BLaER1 treated with 17β-estradiol and CSF1 and Interleukin-3, amounts not matched to agents 10 nM and 100 nM (cell line): ENCODE results near the gene NKX1-1.

Source experiments
- H3K27ac ChIP-seq, 11 experiments: shearing (Covaris generic); formaldehyde crosslinking; 2 replicates each; pipeline ENCODE4 v1.8.1; 2022
- H3K27me3 ChIP-seq, 11 experiments: shearing (Covaris generic); formaldehyde crosslinking; 2 replicates each; pipeline ENCODE4 v1.8.1; 2022
- H3K36me3 ChIP-seq, 11 experiments: shearing (Covaris generic); formaldehyde crosslinking; 2 replicates each; pipeline ENCODE4 v1.8.1; 2022
- H3K4me1 ChIP-seq, 10 experiments: shearing (Covaris generic); formaldehyde crosslinking; 2 replicates each; pipeline ENCODE4 v1.8.1; 2022
- H3K4me2 ChIP-seq, 11 experiments: shearing (Covaris generic); formaldehyde crosslinking; 2 replicates each; pipeline ENCODE4 v1.8.1; 2022
- H3K4me3 ChIP-seq, 10 experiments: shearing (Covaris generic); formaldehyde crosslinking; 2 replicates each; pipeline ENCODE4 v1.8.1; 2022
- H3K9ac ChIP-seq, 11 experiments: shearing (Covaris generic); formaldehyde crosslinking; 2 replicates each; pipeline ENCODE4 v1.8.1; 2022
- H3K9me3 ChIP-seq, 11 experiments: shearing (Covaris generic); formaldehyde crosslinking; replicated peaks in 1 of 11; 2 replicates each; pipeline ENCODE4 v1.8.1; 2022
- H4K20me1 ChIP-seq, 11 experiments: shearing (Covaris generic); formaldehyde crosslinking; 2 replicates each; pipeline ENCODE4 v1.8.1; 2022
- Cebpa-rat ChIP-seq, 11 experiments: shearing (Covaris generic); IDR thresholded peaks; 2 replicates each; pipeline ENCODE4 v1.8.1; 2022

NKX1-1 gene

GRCh38 chr4:1362521-1362920 lies 43.7 kb downstream of the NKX1-1 start:
- H3K4me1 ChIP-seq: peaks cover 0 to 64% (median 58%) of the 10 kb centered on the region in 10 experiments; a peak in 18 of 20 replicates
- peaks cover 0 to 4% (median 0%) of the 10 kb centered on the region in 11 experiments; a peak in 1 of 22 replicates for H3K27me3 ChIP-seq
- H3K4me3 ChIP-seq: no peak overlapping the region
- no peak overlapping the region for H3K4me2 ChIP-seq
- no peak overlapping the region for H3K9ac ChIP-seq
- no peaks in the 10 kb centered on the region for H3K9me3 ChIP-seq
- H4K20me1 ChIP-seq: peaks cover 0 to 60% (median 9%) of the 10 kb centered on the region in 11 experiments; a peak in 10 of 22 replicates
- no peak for TF ChIP-seq Cebpa-rat (IDR thresholded peaks at IDR 0.05)
- H3K27ac ChIP-seq: no peak overlapping the region
- H3K36me3 ChIP-seq: peaks cover 0 to 23% (median 0%) of the 10 kb centered on the region in 11 experiments; a peak in 3 of 22 replicates

DNA sequence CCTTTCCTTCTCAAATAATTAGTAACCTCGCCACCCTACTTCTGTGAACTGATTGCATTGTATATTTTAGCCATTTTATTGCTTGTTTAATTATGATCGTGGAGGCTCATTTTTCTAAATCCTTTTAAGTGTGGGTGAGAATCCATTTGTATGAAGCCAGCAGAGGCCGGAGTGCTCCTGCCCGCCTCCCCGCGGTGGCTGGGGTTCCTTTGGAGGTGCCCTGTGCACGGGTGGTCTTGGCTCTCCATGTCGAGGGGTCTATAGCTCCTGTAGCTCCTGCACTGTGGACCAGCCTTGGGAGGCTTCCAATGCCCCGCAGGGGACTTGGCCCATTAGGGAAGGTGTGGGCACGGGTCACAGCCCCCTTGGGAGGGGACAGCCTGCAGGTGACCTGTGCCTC lies 44.2 kb downstream of the NKX1-1 start:
- Histone ChIP-seq H3K4me1 (peaks cover 0 to 65% (median 60%) of the 10 kb centered on the region in 10 experiments; a peak in 18 of 20 replicates), H3K27me3 (peaks cover 0 to 4% (median 0%) of the 10 kb centered on the region in 11 experiments; a peak in 1 of 22 replicates), H4K20me1 (peaks cover 0 to 65% (median 9%) of the 10 kb centered on the region in 11 experiments; a peak in 10 of 22 replicates), H3K4me3 (no peak overlapping the region), H3K9ac (no peak overlapping the region), H3K4me2 (no peak overlapping the region), H3K27ac (no peak overlapping the region), H3K9me3 (no peaks in the 10 kb centered on the region), H3K36me3 (peaks cover 0 to 24% (median 0%) of the 10 kb centered on the region in 11 experiments; a peak in 3 of 22 replicates)
- no peak for TF ChIP-seq Cebpa-rat (IDR thresholded peaks at IDR 0.05)

DNA sequence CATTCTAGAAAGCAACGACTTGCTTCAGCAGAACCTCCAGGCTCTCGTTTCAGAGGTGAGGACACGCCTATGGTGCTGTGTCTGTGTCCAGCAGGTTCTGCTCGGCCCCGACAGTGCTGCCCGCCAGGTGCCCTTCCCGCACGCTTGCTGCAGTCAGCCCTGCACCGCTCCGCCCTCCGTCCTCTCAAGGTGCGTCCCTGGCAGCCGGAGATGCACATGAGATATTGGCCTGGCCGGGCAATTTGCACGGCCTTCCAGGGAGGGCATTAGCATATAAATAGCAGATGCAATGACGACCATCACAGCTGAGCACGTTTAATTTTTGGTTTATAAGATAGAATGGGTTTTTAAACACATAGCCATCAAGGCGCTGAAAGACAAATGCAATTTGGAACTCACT lies 44.8 kb downstream of the NKX1-1 start:
- peaks cover 0 to 60% (median 56%) of the 10 kb centered on the region in 10 experiments; a peak in 18 of 20 replicates for H3K4me1 ChIP-seq

DNA sequence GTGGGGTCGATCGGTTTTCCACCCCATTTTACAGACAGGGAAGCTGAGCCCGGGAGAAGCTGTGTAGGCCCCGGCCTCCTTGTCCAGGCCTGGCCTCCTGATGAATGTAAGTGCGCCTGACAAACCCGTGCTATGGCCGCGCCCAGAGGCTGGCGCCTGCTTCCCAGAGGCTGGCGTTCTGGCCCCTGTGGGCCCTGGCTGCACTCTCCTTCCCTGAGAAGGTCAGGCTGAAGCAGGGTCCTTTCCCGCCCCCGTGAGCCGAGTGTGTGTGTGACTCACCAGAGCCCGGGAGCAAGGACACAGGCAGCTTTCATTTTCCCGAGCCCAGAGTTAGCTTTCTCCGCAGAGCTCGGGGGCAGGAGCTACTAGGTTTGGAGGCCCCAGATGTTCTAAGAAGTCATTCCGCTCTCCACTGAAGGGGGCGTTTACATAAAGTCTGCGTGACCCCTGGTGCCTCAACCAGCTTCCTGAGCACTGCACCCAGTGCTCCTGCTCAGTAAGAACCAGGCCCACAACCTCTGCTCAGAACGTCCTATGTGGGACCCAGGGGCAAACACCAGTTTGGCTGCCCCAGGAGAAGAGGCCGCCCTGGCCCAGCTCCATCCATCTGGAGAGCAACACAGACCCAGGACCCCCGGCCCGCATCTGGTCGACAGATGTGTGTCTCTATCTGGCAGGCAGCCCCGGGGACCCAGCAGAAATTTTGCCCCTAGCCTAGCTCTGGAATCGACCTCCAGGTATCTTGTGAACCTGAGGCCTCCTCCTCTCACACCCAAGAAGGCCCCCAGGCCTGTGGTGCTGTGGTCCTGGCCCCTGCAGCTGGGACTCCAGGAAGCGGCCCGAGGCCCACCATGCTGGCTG lies 45.6 kb downstream of the NKX1-1 start:
- peaks cover 0 to 52% (median 48%) of the 10 kb centered on the region in 10 experiments; a peak in 18 of 20 replicates for H3K4me1 ChIP-seq
- no peak for TF ChIP-seq Cebpa-rat (IDR thresholded peaks at IDR 0.05)
- H3K27ac ChIP-seq: peak overlapping the region in 1 of 11 experiments; percentile 4; a peak in 1 of 22 replicates
- H3K9ac ChIP-seq: peak overlapping the region in 2 of 11 experiments; percentile 0 to 41; a peak in 1 of 22 replicates
- H3K36me3 ChIP-seq: peaks cover 0 to 24% (median 0%) of the 10 kb centered on the region in 11 experiments; a peak in 4 of 22 replicates
- H3K27me3 ChIP-seq: peaks cover 0 to 4% (median 0%) of the 10 kb centered on the region in 11 experiments; a peak in 1 of 22 replicates
- peaks cover 0 to 71% (median 9%) of the 10 kb centered on the region in 11 experiments; a peak in 10 of 22 replicates for H4K20me1 ChIP-seq
- H3K4me2 ChIP-seq: peak overlapping the region in 7 of 11 experiments; percentile 49 to 76 (median 60); a peak in 11 of 22 replicates
- H3K4me3 ChIP-seq: no peak overlapping the region
- no peaks in the 10 kb centered on the region for H3K9me3 ChIP-seq

More for the DNA sequence above, 44.8 kb downstream of the NKX1-1 start:
- Histone ChIP-seq H4K20me1 (peaks cover 0 to 71% (median 9%) of the 10 kb centered on the region in 11 experiments; a peak in 10 of 22 replicates), H3K27me3 (peaks cover 0 to 4% (median 0%) of the 10 kb centered on the region in 11 experiments; a peak in 1 of 22 replicates), H3K27ac (no peak overlapping the region), H3K4me2 (no peak overlapping the region), H3K9ac (peak overlapping the region in 1 of 11 experiments; percentile 0; a peak in 1 of 22 replicates), H3K36me3 (peaks cover 0 to 23% (median 0%) of the 10 kb centered on the region in 11 experiments; a peak in 3 of 22 replicates), H3K9me3 (no peaks in the 10 kb centered on the region), H3K4me3 (no peak overlapping the region)
- no peak for TF ChIP-seq Cebpa-rat (IDR thresholded peaks at IDR 0.05)

- Histone ChIP-seq H3K9ac (peak overlapping the region in 6 of 11 experiments; percentile 5 to 47 (median 22); a peak in 4 of 22 replicates), H4K20me1 (peaks cover 0 to 71% (median 8%) of the 10 kb centered on the region in 11 experiments; a peak in 8 of 22 replicates), H3K4me2 (peak overlapping the region in 9 of 11 experiments; percentile 41 to 76 (median 56); a peak in 15 of 22 replicates), H3K27me3 (peaks cover 0 to 4% (median 0%) of the 10 kb centered on the region in 11 experiments; a peak in 1 of 22 replicates), H3K9me3 (no peaks in the 10 kb centered on the region), H3K4me1 (peaks cover 0 to 45% (median 41%) of the 10 kb centered on the region in 10 experiments; a peak in 16 of 20 replicates), H3K4me3 (no peak overlapping the region), H3K36me3 (peaks cover 0 to 31% (median 4%) of the 10 kb centered on the region in 11 experiments; a peak in 10 of 22 replicates), H3K27ac (peak overlapping the region in 4 of 11 experiments; percentile 12 to 34 (median 22); a peak in 4 of 22 replicates)
- TF ChIP-seq Cebpa-rat (IDR thresholded peaks at IDR 0.05): no peak
Observed at GRCh38 chr4:1359976-1360375, 46.3 kb downstream of the NKX1-1 start.

DNA sequence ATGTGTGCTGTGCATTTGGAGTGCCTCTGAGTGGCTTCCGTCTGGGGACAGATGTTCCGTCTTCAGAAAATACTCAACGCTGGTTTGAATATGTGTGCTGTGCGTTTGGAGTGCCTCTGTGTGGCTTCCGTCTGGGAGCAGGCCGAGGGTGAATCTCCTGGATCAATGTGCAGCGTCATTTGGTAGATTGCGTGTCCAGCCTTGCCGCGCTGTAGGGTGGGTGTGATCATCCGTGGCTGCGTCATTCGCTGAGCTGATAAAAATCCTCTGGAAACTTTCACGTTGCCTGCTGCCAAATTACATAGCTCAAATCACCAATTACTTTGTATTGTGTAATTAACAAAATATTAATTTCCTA lies 47.1 kb downstream of the NKX1-1 start:
- H3K4me1 ChIP-seq: peaks cover 0 to 39% (median 34%) of the 10 kb centered on the region in 10 experiments; a peak in 16 of 20 replicates
- 0 out of 22 replicates have a peak, but pooled peaks of 1 of the 11 experiments have one; percentile 10 for TF ChIP-seq Cebpa-rat (IDR thresholded peaks at IDR 0.05)
- H3K27ac ChIP-seq: peak overlapping the region in 3 of 11 experiments; percentile 12 to 34 (median 30); a peak in 3 of 22 replicates

DNA sequence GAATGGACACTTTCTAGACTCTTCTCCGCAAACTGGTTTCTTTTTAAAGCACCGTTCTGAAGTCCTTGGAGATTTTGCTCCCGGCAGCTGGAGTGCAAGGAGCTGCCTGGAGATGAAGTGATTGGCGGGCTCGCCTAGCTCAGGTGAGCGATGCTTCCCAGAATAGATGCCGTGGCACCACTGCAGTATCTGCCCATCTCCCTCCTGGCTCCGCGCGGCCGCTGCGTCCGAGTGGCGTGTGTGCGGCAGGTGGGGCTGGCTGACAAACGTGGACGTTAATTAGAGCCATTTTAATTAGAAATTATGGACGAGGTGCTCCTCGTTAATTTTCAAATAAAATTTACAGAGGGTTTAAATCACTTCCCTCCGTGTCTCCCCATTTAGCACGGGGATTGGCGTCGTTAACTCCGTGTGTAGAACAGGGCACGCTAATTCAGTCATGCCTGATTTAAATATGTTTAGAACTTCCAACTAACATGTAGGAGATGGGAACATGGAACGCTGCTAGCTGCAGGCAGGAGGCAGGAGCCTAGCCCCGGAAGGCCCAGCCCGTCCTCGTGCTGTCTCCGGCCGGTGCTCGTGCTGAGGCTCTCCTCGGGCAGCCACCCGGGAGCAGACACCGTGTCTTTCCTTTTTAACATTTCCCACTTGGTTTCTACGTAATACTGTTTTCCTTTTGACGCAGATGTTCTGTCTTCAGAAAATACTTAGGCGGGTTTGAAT lies 47.7 kb downstream of the NKX1-1 start:
- peaks cover 0 to 4% (median 0%) of the 10 kb centered on the region in 11 experiments; a peak in 1 of 22 replicates for H3K27me3 ChIP-seq
- TF ChIP-seq Cebpa-rat (IDR thresholded peaks at IDR 0.05): no peak
- H3K4me3 ChIP-seq: no peak overlapping the region
- peak overlapping the region in 1 of 11 experiments; percentile 30; a peak in 2 of 22 replicates for H3K27ac ChIP-seq
- H3K36me3 ChIP-seq: peaks cover 0 to 37% (median 7%) of the 10 kb centered on the region in 11 experiments; a peak in 10 of 22 replicates
- H4K20me1 ChIP-seq: peaks cover 0 to 65% (median 4%) of the 10 kb centered on the region in 11 experiments; a peak in 6 of 22 replicates
- H3K4me1 ChIP-seq: peaks cover 0 to 39% (median 34%) of the 10 kb centered on the region in 10 experiments; a peak in 16 of 20 replicates
- H3K9ac ChIP-seq: peak overlapping the region in 4 of 11 experiments; percentile 7 to 47 (median 26); a peak in 6 of 22 replicates
- H3K9me3 ChIP-seq: no peaks in the 10 kb centered on the region
- peak overlapping the region in 10 of 11 experiments; percentile 17 to 76 (median 55); a peak in 19 of 22 replicates for H3K4me2 ChIP-seq

More for the DNA sequence above, 47.1 kb downstream of the NKX1-1 start:
- no peak overlapping the region for H3K4me3 ChIP-seq
- peaks cover 0 to 36% (median 7%) of the 10 kb centered on the region in 11 experiments; a peak in 10 of 22 replicates for H3K36me3 ChIP-seq
- H4K20me1 ChIP-seq: peaks cover 0 to 69% (median 4%) of the 10 kb centered on the region in 11 experiments; a peak in 7 of 22 replicates
- H3K9me3 ChIP-seq: no peaks in the 10 kb centered on the region
- peak overlapping the region in 5 of 11 experiments; percentile 5 to 47 (median 17); a peak in 4 of 22 replicates for H3K9ac ChIP-seq
- H3K4me2 ChIP-seq: peak overlapping the region in 10 of 11 experiments; percentile 17 to 76 (median 55); a peak in 18 of 22 replicates
- H3K27me3 ChIP-seq: peaks cover 0 to 4% (median 0%) of the 10 kb centered on the region in 11 experiments; a peak in 1 of 22 replicates
